ENCODE results near the gene RALB.

Gene RALB

DNA sequence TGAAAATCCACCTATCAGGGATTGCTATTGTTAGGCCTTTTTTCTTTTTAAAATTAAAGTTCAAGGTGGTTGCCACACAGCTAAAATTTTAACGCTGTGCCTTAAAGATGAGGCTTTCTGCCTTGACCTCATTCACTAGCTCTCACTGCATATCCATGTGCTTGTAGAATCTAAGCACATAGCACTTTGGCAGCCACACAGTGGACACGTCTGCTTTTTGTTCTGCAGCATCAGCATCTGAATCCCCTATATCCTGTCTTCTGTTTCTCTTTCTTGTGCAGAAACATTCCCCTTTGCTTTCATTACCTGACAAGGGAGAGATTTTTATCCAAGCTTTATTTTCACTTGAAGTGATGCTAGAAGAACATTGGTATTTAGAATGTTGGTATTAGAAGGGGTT, 38.1 kb downstream of the RALB start:
- Histone ChIP-seq H3K27ac (ENCODE audit: low read length) (no peak overlapping the region), H3K4me1 (ENCODE audit: control insufficient read depth in 1 of 2, insufficient read depth in 2 of 2, low read length in 2 of 2) (peaks cover 0 to 17% of the 10 kb centered on the region in 2 donors), H3K27me3 (ENCODE audit: low read depth, low read length) (no peaks in the 10 kb centered on the region), H3K4me3 (ENCODE audit: low read depth in 1 of 2, low read length in 2 of 2) (no peak overlapping the region), H3K9me3 (ENCODE audit: control insufficient read depth in 1 of 2, low read length in 2 of 2) (no peaks in the 10 kb centered on the region), H3K36me3 (ENCODE audit: control insufficient read depth in 1 of 2, insufficient read depth in 2 of 2, low read length in 2 of 2) (peaks cover 21 to 27% of the 10 kb centered on the region in 2 donors)

DNA sequence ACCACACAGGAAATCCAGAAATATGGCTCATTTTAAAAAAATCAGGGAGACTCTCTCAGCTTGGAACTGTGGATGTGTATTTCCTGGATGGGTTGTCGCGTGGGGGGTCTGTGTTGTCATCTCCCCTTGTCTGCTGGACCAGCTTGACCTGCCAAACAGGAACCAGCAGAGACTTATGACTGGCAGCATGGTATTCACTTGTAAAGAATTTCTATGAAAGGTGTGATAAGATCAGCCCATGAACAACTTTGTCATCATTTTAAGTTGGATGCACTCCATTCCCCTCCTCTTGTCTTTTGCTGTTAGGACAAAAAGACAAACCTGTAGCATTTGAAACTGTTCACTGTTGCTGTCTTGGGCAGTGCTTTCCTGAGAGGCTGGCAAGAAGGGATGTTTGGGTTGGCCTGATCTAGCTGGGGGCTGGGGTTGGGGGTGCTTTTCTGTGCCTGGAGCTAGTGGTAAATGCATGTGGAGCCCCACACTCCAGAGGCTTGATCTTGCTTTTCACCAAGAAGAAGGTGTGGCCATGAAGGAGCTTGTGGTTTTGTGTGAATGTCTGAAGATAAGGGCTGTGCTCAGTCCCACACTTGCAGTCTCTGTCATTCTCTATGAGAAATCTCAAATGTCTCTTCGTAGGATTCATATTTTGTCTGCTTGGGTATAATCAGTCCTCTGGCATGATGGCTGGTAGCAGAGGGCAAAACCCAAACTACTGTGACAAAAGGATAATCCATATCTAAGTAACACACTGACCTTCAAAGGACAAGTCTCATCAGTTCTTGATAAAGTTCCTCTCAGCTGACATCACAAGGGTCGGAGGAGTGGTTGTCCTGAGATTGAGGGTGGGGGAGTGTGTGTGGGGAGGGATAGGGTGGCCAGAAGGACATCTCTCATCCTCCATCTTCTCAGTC, 39.0 kb downstream of the RALB start:
- Histone ChIP-seq H3K27me3 (ENCODE audit: low read depth, low read length) (no peaks in the 10 kb centered on the region), H3K4me3 (ENCODE audit: low read depth in 1 of 2, low read length in 2 of 2) (no peak overlapping the region), H3K4me1 (ENCODE audit: control insufficient read depth in 1 of 2, insufficient read depth in 2 of 2, low read length in 2 of 2) (peaks cover 0 to 17% of the 10 kb centered on the region in 2 donors), H3K27ac (ENCODE audit: low read length) (no peak overlapping the region), H3K36me3 (ENCODE audit: control insufficient read depth in 1 of 2, insufficient read depth in 2 of 2, low read length in 2 of 2) (peaks cover 24 to 25% of the 10 kb centered on the region in 2 donors), H3K9me3 (ENCODE audit: control insufficient read depth in 1 of 2, low read length in 2 of 2) (no peaks in the 10 kb centered on the region)

DNA sequence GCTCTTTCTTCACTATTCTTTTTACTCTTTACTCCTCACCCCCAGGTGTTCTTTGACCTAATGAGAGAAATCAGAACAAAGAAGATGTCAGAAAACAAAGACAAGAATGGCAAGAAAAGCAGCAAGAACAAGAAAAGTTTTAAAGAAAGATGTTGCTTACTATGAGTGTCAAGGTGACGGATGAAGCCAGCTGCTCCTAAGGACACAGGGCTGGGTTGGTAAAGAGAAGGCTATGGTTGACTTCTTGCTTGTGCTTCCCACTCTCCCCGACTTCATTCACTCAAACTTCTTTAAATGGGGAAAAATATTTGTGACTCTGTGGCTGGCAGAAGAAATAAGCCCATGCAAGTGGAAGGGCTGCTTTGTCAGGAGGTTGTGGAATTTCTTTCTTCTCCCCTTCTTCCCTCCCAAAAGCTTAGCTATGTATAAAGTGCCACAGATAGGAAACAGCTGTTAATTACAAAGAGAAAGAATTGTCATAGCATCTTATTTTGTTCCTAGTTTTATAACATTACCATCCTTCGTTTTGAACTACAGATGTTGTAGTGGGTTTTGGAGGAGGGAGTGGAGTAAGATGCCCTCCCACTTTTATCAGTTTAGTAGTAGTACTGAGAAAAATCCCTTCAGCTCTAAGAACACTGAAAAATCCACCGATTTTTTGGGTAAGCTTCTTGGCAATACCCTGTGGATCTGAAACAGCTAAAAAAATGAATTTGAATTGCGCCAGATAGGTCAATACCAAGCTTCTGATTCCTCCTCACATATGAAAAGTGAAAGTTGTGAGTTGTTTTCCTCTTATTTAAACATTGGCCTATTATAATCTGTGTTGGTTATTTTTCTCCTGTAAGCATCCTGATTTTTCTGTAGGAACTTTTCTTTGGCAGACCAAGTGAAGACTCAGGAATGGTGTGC, 40.7 kb downstream of the RALB start:
- no peak overlapping the region for H3K4me3 ChIP-seq (ENCODE audit: low read depth in 1 of 2, low read length in 2 of 2)

DNA sequence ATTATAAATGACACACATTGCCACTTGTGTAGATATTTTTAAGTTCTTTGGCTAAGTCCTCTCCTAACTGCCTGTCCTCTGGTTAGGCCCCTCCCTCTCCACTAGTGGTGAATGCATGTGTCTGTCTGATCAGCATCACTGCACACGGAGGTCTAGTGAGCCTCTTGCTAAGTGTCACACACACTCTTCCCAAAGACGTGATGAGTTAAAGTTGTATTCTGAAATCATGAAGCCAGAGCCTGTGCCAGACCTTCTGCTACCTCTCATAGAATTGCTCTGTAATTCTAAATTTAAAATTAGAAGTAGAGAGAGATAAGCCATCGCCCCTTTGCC, 41.3 kb downstream of the RALB start:
- Histone ChIP-seq H3K27me3 (ENCODE audit: low read depth, low read length) (no peaks in the 10 kb centered on the region), H3K27ac (ENCODE audit: low read length) (no peak overlapping the region), H3K4me3 (ENCODE audit: low read depth in 1 of 2, low read length in 2 of 2) (no peak overlapping the region), H3K4me1 (ENCODE audit: control insufficient read depth in 1 of 2, insufficient read depth in 2 of 2, low read length in 2 of 2) (peaks cover 0 to 17% of the 10 kb centered on the region in 2 donors), H3K36me3 (ENCODE audit: control insufficient read depth in 1 of 2, insufficient read depth in 2 of 2, low read length in 2 of 2) (peaks cover 26 to 43% of the 10 kb centered on the region in 2 donors), H3K9me3 (ENCODE audit: control insufficient read depth in 1 of 2, low read length in 2 of 2) (no peaks in the 10 kb centered on the region)

More for the DNA sequence above, 40.7 kb downstream of the RALB start:
- Histone ChIP-seq H3K36me3 (ENCODE audit: control insufficient read depth in 1 of 2, insufficient read depth in 2 of 2, low read length in 2 of 2) (peaks cover 25 to 40% of the 10 kb centered on the region in 2 donors), H3K4me1 (ENCODE audit: control insufficient read depth in 1 of 2, insufficient read depth in 2 of 2, low read length in 2 of 2) (peaks cover 0 to 17% of the 10 kb centered on the region in 2 donors), H3K9me3 (ENCODE audit: control insufficient read depth in 1 of 2, low read length in 2 of 2) (no peaks in the 10 kb centered on the region), H3K27me3 (ENCODE audit: low read depth, low read length) (no peaks in the 10 kb centered on the region), H3K27ac (ENCODE audit: low read length) (no peak overlapping the region)

DNA sequence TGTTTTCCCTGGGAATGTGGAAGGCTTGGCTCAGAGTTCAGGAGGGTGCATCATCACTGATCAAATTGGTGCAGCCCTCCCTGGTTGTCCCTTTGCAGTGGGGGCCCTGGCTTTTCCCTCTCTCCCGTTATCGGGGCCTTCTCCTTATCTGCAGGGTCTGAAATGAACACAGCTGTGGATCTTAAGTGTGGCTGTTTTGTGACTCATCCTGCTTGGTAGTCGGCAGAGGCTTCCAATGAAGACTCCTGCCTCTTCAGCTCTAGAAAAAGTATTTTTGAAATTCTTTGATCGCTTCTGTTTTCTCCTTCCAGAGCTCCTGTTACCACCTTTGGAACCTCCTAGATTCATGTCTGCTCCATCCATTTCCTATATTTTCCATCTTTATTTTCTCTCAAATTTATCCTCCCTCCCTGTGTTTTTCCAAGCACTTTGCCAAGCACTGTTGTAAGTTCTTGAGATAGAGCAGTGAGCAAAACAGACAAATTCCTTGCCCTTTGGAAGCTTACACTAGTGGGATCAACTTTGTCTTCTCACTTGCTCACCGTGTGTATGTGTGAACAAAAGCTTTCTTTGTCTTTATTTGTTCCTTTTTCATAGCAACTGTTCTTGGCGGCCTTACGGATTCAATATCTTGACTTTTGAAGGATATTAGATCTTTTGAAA, 45.7 kb downstream of the RALB start:
- no peaks in the 10 kb centered on the region for H3K27me3 ChIP-seq (ENCODE audit: low read depth, low read length)
- H3K36me3 ChIP-seq (ENCODE audit: control insufficient read depth in 1 of 2, insufficient read depth in 2 of 2, low read length in 2 of 2) = peaks cover 21 to 54% of the 10 kb centered on the region in 2 donors
- no peak overlapping the region for H3K4me3 ChIP-seq (ENCODE audit: low read depth in 1 of 2, low read length in 2 of 2)
- no peaks in the 10 kb centered on the region for H3K9me3 ChIP-seq (ENCODE audit: control insufficient read depth in 1 of 2, low read length in 2 of 2)
- peaks cover 0 to 9% of the 10 kb centered on the region in 2 donors for H3K4me1 ChIP-seq (ENCODE audit: control insufficient read depth in 1 of 2, insufficient read depth in 2 of 2, low read length in 2 of 2)
- H3K27ac ChIP-seq (ENCODE audit: low read length) = no peak overlapping the region

DNA sequence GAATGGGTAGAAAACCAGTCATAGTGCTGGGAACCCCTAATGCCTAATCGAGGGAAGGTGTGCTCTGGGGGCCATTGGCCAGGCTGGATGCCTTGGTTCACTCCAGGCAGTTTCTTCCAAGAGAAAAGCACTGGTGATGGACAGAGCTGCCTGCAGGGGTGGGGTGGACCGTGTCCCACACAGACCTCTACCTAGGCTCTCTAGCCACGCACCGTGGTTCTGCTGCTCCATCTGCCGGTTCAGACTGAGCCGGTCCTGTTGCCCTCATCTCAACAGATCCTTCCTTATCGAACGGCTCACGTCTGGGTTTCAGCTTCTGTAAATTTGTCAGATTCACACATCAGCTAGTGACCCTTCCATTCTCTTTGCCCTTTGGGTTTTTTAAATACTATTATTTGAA, 46.4 kb downstream of the RALB start:
- Histone ChIP-seq H3K27me3 (ENCODE audit: low read depth, low read length) (no peaks in the 10 kb centered on the region), H3K9me3 (ENCODE audit: control insufficient read depth in 1 of 2, low read length in 2 of 2) (no peaks in the 10 kb centered on the region), H3K27ac (ENCODE audit: low read length) (no peak overlapping the region), H3K4me3 (ENCODE audit: low read depth in 1 of 2, low read length in 2 of 2) (no peak overlapping the region), H3K36me3 (ENCODE audit: control insufficient read depth in 1 of 2, insufficient read depth in 2 of 2, low read length in 2 of 2) (peaks cover 21 to 57% of the 10 kb centered on the region in 2 donors), H3K4me1 (ENCODE audit: control insufficient read depth in 1 of 2, insufficient read depth in 2 of 2, low read length in 2 of 2) (peaks cover 0 to 3% of the 10 kb centered on the region in 2 donors)

DNA sequence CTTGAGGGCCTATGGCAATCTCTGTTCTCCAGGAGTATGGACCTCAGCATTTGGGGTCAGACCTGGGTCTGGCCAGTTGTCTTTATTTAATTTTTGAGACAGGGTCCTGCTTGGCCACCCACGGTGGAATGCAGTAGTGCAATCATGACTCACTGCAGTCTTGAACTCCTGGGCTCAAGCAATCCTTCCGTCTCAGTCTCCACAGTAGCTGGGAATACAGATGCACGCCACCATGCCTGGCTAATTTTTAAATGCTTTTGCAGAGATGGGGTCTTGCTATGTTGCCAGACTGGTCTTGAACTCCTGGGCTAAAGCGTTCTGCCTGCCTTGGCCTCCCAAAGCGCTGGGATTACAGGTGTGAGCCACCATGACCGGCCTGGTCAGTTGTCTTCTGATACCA, 46.9 kb downstream of the RALB start:
- Histone ChIP-seq H3K4me1 (ENCODE audit: control insufficient read depth in 1 of 2, insufficient read depth in 2 of 2, low read length in 2 of 2) (no peaks in the 10 kb centered on the region), H3K36me3 (ENCODE audit: control insufficient read depth in 1 of 2, insufficient read depth in 2 of 2, low read length in 2 of 2) (peaks cover 21 to 54% of the 10 kb centered on the region in 2 donors), H3K4me3 (ENCODE audit: low read depth in 1 of 2, low read length in 2 of 2) (no peak overlapping the region), H3K9me3 (ENCODE audit: control insufficient read depth in 1 of 2, low read length in 2 of 2) (no peaks in the 10 kb centered on the region), H3K27me3 (ENCODE audit: low read depth, low read length) (no peaks in the 10 kb centered on the region), H3K27ac (ENCODE audit: low read length) (no peak overlapping the region)

DNA sequence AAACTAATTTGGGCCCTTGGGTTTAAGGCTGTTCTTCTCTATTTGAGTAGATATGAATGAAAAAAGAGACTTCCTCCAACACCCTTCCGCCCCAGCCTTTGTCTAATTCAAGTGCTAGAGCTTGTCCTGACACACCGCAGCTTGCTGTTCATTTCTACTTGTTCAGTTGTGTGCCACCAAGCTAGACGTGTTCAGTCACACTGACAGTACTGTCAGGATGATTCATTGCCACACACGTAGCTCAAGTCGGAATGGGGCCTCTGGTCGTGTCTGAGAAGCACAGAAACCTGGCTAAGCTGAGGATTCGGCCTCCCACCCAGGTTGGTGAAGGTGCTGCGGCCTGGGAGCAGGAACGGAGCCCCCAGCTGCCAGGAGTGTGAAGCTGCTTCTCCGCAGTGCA, 47.7 kb downstream of the RALB start:
- H3K4me3 ChIP-seq (ENCODE audit: low read depth in 1 of 2, low read length in 2 of 2) = no peak overlapping the region
- H3K27ac ChIP-seq (ENCODE audit: low read length) = no peak overlapping the region
- no peaks in the 10 kb centered on the region for H3K4me1 ChIP-seq (ENCODE audit: control insufficient read depth in 1 of 2, insufficient read depth in 2 of 2, low read length in 2 of 2)
- H3K9me3 ChIP-seq (ENCODE audit: control insufficient read depth in 1 of 2, low read length in 2 of 2) = no peaks in the 10 kb centered on the region
- no peaks in the 10 kb centered on the region for H3K27me3 ChIP-seq (ENCODE audit: low read depth, low read length)
- peaks cover 16 to 50% of the 10 kb centered on the region in 2 donors for H3K36me3 ChIP-seq (ENCODE audit: control insufficient read depth in 1 of 2, insufficient read depth in 2 of 2, low read length in 2 of 2)

DNA sequence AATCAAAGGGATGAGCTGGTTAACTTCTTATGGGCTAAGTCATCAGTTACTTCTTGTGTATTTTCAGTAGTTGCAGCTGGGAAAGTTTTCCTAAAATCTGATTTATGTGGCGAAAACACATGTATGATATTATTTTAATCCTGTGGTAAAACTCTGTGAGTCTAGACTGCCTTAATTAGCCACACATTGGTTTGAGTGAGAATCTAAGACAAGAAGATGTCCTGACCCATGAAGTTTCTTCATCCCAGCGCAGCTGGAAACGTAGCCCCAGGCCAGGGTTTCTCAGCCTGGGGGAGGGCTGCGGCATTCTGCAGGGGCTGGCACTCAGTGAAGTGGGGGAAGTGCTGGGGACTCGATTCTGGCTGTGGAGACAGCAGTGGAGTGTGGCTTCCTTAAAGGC, 48.6 kb downstream of the RALB start:
- no peaks in the 10 kb centered on the region for H3K9me3 ChIP-seq (ENCODE audit: control insufficient read depth in 1 of 2, low read length in 2 of 2)
- no peaks in the 10 kb centered on the region for H3K27me3 ChIP-seq (ENCODE audit: low read depth, low read length)
- no peak overlapping the region for H3K4me3 ChIP-seq (ENCODE audit: low read depth in 1 of 2, low read length in 2 of 2)
- peaks cover 9 to 44% of the 10 kb centered on the region in 2 donors for H3K36me3 ChIP-seq (ENCODE audit: control insufficient read depth in 1 of 2, insufficient read depth in 2 of 2, low read length in 2 of 2)
- no peak overlapping the region for H3K27ac ChIP-seq (ENCODE audit: low read length)
- no peaks in the 10 kb centered on the region for H3K4me1 ChIP-seq (ENCODE audit: control insufficient read depth in 1 of 2, insufficient read depth in 2 of 2, low read length in 2 of 2)

DNA sequence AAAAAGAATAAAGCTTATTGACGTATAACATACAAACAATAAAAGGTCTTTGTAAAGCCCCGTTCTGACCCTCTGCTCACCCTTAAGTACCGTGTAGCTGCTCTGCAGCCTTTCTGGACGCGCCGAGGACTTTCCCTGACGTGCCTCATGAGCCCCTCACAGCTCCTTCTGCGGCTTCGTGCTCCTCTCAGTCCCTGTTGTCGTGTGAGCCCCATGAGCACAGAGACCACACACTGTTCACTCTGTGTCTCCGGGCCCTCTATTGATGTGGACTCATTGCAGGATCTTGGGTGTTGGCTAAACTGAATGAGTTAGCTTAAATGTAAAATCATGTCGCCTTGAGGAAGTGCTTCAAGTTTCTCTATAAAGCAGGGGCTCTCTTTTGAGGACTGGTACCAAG, 49.6 kb downstream of the RALB start:
- Histone ChIP-seq H3K36me3 (ENCODE audit: control insufficient read depth in 1 of 2, insufficient read depth in 2 of 2, low read length in 2 of 2) (peaks cover 9 to 38% of the 10 kb centered on the region in 2 donors), H3K9me3 (ENCODE audit: control insufficient read depth in 1 of 2, low read length in 2 of 2) (no peaks in the 10 kb centered on the region), H3K27ac (ENCODE audit: low read length) (no peak overlapping the region), H3K4me3 (ENCODE audit: low read depth in 1 of 2, low read length in 2 of 2) (no peak overlapping the region), H3K4me1 (ENCODE audit: control insufficient read depth in 1 of 2, insufficient read depth in 2 of 2, low read length in 2 of 2) (no peaks in the 10 kb centered on the region), H3K27me3 (ENCODE audit: low read depth, low read length) (no peaks in the 10 kb centered on the region)

DNA sequence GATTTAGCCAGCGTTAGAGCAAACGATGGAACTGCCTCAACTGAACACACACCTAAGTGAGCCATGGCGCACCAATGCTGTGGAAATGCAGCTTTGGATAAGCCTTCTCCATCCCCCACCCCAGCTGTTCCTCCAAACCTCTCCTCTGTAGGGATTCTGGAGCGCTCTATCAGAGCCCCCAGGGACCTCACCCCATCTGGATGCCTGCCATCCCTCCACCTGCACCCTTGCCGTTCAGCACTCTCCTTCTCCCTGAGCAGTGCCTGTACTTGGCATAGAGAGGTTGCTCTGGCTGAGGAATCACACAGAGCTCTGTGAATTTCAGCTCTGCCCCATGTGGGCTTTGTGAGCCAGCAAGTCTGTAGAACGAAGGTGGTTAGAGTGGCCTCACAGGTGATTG, 50.5 kb downstream of the RALB start:
- H3K4me1 ChIP-seq (ENCODE audit: control insufficient read depth in 1 of 2, insufficient read depth in 2 of 2, low read length in 2 of 2) = no peaks in the 10 kb centered on the region
- H3K36me3 ChIP-seq (ENCODE audit: control insufficient read depth in 1 of 2, insufficient read depth in 2 of 2, low read length in 2 of 2) = peaks cover 9 to 29% of the 10 kb centered on the region in 2 donors
- H3K4me3 ChIP-seq (ENCODE audit: low read depth in 1 of 2, low read length in 2 of 2) = no peak overlapping the region
- no peak overlapping the region for H3K27ac ChIP-seq (ENCODE audit: low read length)
- H3K27me3 ChIP-seq (ENCODE audit: low read depth, low read length) = no peaks in the 10 kb centered on the region
- no peaks in the 10 kb centered on the region for H3K9me3 ChIP-seq (ENCODE audit: control insufficient read depth in 1 of 2, low read length in 2 of 2)
